ENCODE measurements around the gene ZBTB7A. TPM values are rescaled to one million over a fixed set of nuclear protein-coding genes. Genes with fewer than 3 reads are reported as not detected.

Gene ZBTB7A
- total RNA-seq, 1 experiment from 2014 or later: 27.9 TPM

DNA sequence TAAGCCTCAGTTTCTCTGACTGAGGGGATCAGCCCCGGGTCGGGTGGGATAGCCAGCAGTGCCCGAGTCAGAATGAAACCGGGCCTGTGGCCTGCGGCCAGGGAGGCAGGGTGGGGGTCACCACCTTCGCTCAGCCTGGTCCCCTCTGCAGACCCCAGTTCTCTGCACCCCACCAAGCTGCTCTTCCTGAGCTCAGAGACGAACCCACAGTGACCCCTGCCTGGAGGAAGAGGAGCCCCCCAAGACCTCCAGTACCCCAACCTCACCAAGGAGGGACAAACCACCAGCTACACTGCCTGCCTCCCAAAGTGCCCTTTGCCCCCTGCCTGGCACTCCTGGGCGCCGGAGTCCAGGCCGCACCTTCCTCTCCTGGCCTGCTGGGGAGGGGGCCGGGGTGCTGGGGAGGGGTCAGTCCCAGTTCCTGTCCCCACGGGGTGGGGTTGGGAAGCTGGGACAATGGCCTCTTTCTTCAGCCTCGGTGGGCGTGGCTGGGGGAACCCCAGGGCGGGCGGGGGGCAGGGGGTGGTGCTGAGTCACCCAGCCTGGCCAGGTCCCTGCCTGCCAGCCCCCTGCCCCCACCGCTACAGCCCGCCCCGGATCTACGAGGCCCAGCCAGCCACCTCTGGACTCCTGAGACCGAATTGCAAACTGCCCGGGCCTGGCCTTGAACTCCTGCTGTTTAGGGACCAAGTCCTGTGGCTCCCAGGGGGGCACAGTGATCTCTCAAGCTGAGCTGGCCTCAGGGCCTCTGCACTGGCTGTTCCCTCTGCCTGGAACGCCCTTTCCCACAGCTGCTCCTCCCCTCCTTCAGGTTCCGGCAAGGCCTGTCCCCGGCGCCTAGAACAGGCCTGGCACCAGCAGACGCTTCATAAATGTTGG, 14.3 kb downstream of the ZBTB7A start:
- TF ChIP-seq FOXP1 (CRISPR knock-in tag; IDR thresholded peaks at IDR 0.05; ENCODE audit: borderline replicate concordance) (no peak), GABPB1 (CRISPR knock-in tag; IDR thresholded peaks at IDR 0.05) (peak; percentile 75)
- Mint-ChIP-seq H3K4me3 (no peak overlapping the region), H3K27ac (peak overlapping the region; percentile 79), H3K4me1 (peaks cover 6% of the 10 kb centered on the region; the same call in 1 of the 2 replicates), H3K9me3 (no peaks in the 10 kb centered on the region), H3K27me3 (ENCODE audit: low read depth) (no peaks in the 10 kb centered on the region), H3K36me3 (peaks cover 36% of the 10 kb centered on the region)
- CTCF ChIA-PET: no interaction called here
- ATAC-seq: no peak
- no peak for DNase-seq (ENCODE audit: low spot score)
- POLR2A ChIA-PET: no interaction called here

DNA sequence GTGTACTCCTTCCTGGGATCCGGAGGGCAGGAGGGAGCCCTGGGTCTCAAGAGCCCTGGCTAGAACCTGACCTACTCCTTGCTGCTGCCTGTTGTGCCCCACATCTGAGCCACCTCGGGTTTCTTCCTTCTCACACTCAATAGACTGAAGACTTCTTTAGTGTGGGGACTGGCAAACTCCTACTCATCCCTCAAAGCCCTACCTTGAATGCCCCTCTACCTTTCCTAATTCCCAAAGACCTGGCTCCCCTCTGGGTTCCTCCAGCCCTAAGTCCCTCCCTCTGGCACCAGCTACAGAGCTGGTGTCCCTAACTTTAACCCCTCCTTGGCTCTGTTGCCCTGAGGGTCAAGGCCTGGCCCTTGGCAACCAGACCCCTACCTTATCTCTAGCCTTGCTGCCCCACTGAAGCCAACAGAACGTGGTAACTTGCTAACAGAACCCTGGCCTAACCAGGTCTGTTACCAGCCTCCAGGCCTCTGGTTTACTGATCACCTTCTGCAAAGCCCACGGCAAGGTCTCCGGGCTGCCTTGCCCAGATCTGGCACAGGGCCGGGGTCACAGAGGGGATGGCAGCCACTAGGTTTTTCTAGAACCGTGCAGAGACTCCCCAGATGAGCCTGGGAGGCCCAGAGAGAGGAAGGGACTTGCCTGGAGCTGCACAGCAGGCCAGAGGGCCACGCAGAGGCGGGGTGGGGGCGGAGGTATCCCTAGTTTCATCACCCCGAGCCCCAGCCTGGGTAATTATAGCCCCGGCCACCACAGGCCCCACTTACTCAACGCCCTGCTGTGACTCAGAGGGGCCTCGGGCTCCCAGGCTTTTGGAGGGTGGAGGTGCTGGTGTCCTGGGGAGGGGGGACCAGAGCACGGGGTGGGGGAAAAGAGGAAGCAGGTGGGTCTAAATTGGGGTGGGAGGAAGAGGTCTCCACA, 15.3 kb downstream of the ZBTB7A start:
- H3K4me1 Mint-ChIP-seq: peaks cover 7% of the 10 kb centered on the region; the same call in 1 of the 2 replicates
- TF ChIP-seq ESRRA (CRISPR knock-in tag; IDR thresholded peaks at IDR 0.05; ENCODE audit: borderline replicate concordance) (no peak), GABPB1 (CRISPR knock-in tag; IDR thresholded peaks at IDR 0.05) (peak; percentile 71; the same call in 1 of the 2 replicates)
- H3K27ac Mint-ChIP-seq: peak overlapping the region; percentile 45; the same call in 1 of the 2 replicates
- CTCF ChIA-PET: no interaction called here
- no peaks in the 10 kb centered on the region for H3K9me3 Mint-ChIP-seq
- H3K4me3 Mint-ChIP-seq: no peak overlapping the region
- peaks cover 38% of the 10 kb centered on the region for H3K36me3 Mint-ChIP-seq
- ATAC-seq (no peak), DNase-seq (ENCODE audit: low spot score) (no peak)
- POLR2A ChIA-PET: no interaction called here
- no peaks in the 10 kb centered on the region for H3K27me3 Mint-ChIP-seq (ENCODE audit: low read depth)

DNA sequence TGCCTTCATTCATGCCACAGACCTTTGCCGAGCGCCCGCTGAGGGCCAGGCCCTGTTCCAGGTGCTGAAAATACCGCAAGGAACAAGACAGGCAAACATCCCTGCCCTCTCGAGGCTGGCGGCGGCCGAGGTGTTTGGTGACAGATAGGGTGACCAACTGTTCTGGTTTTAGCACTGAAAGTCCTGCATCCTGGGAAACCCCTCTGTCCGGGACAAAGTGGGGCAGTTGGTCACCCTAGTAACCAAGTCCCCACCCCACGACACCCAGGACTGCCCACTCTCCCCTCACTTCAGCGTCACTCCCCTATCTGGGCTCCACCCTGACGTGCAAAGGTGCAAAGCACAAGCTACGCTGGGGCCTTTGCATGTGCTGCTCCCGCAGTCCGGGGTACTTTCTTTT, 17.3 kb downstream of the ZBTB7A start:
- no peak for ATAC-seq
- peaks cover 33% of the 10 kb centered on the region for H3K36me3 Mint-ChIP-seq
- POLR2A ChIA-PET: no interaction called here
- TF ChIP-seq NFATC4 (CRISPR knock-in tag; IDR thresholded peaks at IDR 0.05) (no peak), NR2C2 (CRISPR knock-in tag; IDR thresholded peaks at IDR 0.05) (no peak), ELF4 (CRISPR knock-in tag; IDR thresholded peaks at IDR 0.05; ENCODE audit: low read depth) (no peak), NFYB (CRISPR knock-in tag; conservative IDR thresholded peaks at IDR 0.05; ENCODE audit: low read depth) (no peak), CREB1 (CRISPR knock-in tag; IDR thresholded peaks at IDR 0.05) (no peak)
- TF ChIP-seq, protein P1, sequence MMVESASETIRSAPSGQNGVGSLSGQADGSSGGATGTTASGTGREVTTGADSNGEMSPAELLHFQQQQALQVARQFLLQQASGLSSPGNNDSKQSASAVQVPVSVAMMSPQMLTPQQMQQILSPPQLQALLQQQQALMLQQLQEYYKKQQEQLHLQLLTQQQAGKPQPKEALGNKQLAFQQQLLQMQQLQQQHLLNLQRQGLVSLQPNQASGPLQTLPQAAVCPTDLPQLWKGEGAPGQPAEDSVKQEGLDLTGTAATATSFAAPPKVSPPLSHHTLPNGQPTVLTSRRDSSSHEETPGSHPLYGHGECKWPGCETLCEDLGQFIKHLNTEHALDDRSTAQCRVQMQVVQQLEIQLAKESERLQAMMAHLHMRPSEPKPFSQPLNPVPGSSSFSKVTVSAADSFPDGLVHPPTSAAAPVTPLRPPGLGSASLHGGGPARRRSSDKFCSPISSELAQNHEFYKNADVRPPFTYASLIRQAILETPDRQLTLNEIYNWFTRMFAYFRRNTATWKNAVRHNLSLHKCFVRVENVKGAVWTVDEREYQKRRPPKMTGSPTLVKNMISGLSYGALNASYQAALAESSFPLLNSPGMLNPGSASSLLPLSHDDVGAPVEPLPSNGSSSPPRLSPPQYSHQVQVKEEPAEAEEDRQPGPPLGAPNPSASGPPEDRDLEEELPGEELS (CRISPR knock-in tag; IDR thresholded peaks at IDR 0.05): no peak
- TF ChIP-seq, protein P2, sequence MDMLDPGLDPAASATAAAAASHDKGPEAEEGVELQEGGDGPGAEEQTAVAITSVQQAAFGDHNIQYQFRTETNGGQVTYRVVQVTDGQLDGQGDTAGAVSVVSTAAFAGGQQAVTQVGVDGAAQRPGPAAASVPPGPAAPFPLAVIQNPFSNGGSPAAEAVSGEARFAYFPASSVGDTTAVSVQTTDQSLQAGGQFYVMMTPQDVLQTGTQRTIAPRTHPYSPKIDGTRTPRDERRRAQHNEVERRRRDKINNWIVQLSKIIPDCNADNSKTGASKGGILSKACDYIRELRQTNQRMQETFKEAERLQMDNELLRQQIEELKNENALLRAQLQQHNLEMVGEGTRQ (CRISPR knock-in tag; IDR thresholded peaks at IDR 0.05): no peak
- TF ChIP-seq, protein P3, sequence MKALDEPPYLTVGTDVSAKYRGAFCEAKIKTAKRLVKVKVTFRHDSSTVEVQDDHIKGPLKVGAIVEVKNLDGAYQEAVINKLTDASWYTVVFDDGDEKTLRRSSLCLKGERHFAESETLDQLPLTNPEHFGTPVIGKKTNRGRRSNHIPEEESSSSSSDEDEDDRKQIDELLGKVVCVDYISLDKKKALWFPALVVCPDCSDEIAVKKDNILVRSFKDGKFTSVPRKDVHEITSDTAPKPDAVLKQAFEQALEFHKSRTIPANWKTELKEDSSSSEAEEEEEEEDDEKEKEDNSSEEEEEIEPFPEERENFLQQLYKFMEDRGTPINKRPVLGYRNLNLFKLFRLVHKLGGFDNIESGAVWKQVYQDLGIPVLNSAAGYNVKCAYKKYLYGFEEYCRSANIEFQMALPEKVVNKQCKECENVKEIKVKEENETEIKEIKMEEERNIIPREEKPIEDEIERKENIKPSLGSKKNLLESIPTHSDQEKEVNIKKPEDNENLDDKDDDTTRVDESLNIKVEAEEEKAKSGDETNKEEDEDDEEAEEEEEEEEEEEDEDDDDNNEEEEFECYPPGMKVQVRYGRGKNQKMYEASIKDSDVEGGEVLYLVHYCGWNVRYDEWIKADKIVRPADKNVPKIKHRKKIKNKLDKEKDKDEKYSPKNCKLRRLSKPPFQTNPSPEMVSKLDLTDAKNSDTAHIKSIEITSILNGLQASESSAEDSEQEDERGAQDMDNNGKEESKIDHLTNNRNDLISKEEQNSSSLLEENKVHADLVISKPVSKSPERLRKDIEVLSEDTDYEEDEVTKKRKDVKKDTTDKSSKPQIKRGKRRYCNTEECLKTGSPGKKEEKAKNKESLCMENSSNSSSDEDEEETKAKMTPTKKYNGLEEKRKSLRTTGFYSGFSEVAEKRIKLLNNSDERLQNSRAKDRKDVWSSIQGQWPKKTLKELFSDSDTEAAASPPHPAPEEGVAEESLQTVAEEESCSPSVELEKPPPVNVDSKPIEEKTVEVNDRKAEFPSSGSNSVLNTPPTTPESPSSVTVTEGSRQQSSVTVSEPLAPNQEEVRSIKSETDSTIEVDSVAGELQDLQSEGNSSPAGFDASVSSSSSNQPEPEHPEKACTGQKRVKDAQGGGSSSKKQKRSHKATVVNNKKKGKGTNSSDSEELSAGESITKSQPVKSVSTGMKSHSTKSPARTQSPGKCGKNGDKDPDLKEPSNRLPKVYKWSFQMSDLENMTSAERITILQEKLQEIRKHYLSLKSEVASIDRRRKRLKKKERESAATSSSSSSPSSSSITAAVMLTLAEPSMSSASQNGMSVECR (CRISPR knock-in tag; IDR thresholded peaks at IDR 0.05; ENCODE audit: borderline replicate concordance): no peak
- TF ChIP-seq, protein P4, sequence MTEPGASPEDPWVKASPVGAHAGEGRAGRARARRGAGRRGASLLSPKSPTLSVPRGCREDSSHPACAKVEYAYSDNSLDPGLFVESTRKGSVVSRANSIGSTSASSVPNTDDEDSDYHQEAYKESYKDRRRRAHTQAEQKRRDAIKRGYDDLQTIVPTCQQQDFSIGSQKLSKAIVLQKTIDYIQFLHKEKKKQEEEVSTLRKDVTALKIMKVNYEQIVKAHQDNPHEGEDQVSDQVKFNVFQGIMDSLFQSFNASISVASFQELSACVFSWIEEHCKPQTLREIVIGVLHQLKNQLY (CRISPR knock-in tag; IDR thresholded peaks at IDR 0.05): no peak
- H3K27me3 Mint-ChIP-seq (ENCODE audit: low read depth): no peaks in the 10 kb centered on the region
- no peaks in the 10 kb centered on the region for H3K9me3 Mint-ChIP-seq
- H3K4me3 Mint-ChIP-seq: no peak overlapping the region
- H3K27ac Mint-ChIP-seq: peak overlapping the region; percentile 42; the same call in 1 of the 2 replicates
- no peak for DNase-seq (ENCODE audit: low spot score)
- peaks cover 12% of the 10 kb centered on the region for H3K4me1 Mint-ChIP-seq
- CTCF ChIA-PET: no interaction called here
